ENCODE data around the gene KMT2D.
A peak's percentile ranks its signal among the peaks of the same experiment; 100 is the strongest.

Gene KMT2D

DNA sequence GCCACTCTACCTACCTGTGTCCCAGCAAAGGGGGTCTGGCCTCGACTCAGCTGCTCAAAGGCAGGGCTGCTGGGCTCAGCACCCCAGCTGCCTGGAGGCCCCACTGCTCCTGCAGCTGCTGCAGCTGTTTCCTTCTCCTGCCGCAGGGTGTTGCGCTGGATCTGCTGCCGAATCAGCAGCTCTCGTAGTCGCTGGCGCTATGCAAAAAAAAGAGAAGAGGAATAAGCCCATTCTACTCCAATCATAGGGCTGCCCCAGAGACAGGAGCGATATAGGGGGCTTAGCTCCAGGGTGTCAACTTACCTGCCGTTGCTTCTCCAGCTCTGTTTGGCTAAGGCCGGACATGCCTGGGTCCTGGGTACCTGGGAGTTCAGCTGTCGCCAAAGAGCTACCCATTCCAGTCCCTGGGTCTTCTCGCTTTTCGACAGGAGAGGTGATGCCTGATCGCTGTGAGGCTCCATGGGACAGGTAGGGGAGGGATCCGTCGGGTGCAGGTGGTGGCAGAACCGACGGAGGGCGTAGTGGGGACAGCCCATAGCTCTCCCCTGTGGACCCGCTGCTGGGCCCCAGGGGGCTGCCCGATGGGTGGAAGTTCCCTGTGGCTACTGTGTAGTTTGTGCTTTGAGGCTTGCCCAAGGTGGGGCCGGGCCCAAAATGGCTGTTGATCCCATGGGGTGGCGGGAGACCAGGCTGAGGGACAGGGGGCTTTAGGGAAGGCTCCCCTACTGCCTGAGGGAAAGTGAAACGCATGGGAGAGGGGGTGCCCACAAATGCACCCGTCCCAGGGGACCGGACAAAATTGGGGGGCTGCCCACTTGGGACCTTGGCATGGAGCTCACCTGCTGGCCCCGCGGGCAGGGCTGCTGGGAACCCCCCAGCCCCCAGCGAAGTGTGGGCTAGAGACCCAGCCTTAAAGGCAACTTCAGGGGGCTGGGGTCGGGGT lies 20.9 kb downstream of the KMT2D start:
- DNase-seq (ENCODE audit: insufficient read length) (no peak), FAIRE-seq (no peak)
- TF ChIP-seq TAF1 (IDR thresholded peaks at IDR 0.05; ENCODE audit: borderline replicate concordance, low read depth, low read length) = no peak
- TF ChIP-seq POLR2A (IDR thresholded peaks at IDR 0.05; ENCODE audit: low read depth, low read length) = no peak
- TF ChIP-seq POLR2AphosphoS5 (IDR thresholded peaks at IDR 0.05; ENCODE audit: low read depth, low read length) = no peak

DNA sequence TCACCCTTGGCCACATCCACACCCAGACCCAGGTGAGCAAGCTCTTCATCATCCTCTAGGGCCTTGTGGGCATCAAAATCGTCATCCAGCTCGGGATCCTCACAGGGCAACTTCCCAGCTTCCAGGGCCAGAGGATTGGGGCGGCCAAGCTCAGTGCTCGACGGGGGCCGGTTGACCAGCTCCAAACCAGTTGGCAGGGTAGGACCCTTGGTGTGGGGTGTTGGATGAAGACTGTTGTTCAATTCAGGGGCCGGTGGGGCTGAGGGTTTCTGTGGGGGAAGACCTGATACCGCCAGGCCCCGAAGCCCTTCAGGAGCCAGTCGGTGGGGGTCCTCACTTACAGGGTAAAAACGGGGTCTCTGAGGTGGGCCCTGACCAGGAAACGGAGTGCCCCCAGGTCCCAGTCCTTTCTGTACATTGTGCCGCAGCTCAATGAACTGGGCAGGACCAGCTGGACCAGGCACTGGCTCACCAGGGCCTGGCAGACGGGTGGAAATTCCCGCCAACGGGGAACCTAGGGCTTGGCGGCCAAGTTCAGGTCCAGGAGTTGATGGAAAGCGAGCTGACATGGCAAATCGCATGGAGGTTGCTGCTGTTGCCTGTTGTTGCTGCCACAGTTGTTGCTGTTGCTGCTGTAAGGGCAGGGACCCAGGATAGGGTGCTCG lies 22.2 kb downstream of the KMT2D start:
- no peak for DNase-seq (ENCODE audit: insufficient read length)
- FAIRE-seq = no peak
- no peak for TF ChIP-seq TAF1 (IDR thresholded peaks at IDR 0.05; ENCODE audit: borderline replicate concordance, low read depth, low read length)
- no peak for TF ChIP-seq POLR2AphosphoS5 (IDR thresholded peaks at IDR 0.05; ENCODE audit: low read depth, low read length)
- no peak for TF ChIP-seq POLR2A (IDR thresholded peaks at IDR 0.05; ENCODE audit: low read depth, low read length)

DNA sequence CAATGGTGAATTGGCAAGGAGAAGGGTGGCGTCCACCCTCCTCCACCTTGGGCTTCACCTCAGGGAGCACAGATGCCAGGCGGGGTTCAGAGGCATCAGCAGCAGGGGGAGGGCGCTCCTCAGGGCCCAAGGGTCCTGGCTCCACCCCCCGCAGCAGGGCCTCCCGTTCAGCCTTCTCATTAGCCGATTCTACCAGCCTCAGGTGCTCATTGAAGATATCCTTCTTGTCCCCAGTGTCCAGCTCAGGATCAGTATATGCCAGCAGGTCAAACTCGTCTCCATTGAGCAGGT lies 22.7 kb downstream of the KMT2D start:
- DNase-seq (ENCODE audit: insufficient read length) (no peak), FAIRE-seq (no peak)
- no peak for TF ChIP-seq POLR2AphosphoS5 (IDR thresholded peaks at IDR 0.05; ENCODE audit: low read depth, low read length)
- TF ChIP-seq TAF1 (IDR thresholded peaks at IDR 0.05; ENCODE audit: borderline replicate concordance, low read depth, low read length) = no peak
- no peak for TF ChIP-seq POLR2A (IDR thresholded peaks at IDR 0.05; ENCODE audit: low read depth, low read length)

DNA sequence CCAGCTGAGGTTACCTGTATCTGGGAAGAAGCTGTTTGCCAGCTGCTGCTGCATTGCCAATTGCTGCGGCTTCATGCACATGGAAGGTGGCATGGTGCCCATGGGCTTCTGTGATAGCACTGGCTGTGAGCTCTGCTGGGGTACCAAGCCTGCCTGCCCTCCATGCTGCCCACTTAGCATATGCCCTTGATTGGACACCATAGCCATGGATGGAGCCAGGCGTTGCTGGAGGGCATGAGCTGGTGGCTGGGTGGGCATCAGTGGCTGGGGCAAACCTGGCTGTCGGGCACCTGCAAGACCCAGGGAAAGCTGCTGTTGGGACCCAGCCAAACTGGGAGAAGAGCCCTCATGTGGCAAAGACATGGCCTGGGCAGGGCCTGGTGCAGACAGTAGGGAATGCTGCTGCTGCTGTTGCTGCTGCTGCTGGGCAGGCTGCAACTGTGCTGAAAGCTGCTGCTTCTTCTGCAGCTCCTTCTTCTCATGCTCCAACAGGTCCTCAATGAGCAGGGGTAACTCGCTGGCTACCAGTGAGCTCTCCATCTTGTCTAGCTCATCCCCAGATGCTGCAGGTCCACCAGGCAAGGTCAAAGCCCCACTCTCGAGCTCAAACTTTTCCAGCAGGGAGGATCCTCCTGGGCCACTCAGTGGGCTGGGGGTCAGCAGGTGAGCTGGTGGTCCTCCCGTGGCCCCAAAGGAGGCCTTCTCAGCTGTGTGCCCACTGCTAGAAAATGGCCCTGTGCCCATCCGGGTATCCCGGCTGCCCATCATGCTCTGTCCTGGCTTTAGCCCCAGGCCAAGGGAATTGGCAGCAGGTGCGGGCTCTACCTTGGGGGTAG lies 23.3 kb downstream of the KMT2D start:
- no peak for FAIRE-seq
- DNase-seq (ENCODE audit: insufficient read length) = no peak
- TF ChIP-seq POLR2A (IDR thresholded peaks at IDR 0.05; ENCODE audit: low read depth, low read length) (no peak; the same call in 1 of the 2 replicates), TAF1 (IDR thresholded peaks at IDR 0.05; ENCODE audit: borderline replicate concordance, low read depth, low read length) (no peak), POLR2AphosphoS5 (IDR thresholded peaks at IDR 0.05; ENCODE audit: low read depth, low read length) (no peak)

DNA sequence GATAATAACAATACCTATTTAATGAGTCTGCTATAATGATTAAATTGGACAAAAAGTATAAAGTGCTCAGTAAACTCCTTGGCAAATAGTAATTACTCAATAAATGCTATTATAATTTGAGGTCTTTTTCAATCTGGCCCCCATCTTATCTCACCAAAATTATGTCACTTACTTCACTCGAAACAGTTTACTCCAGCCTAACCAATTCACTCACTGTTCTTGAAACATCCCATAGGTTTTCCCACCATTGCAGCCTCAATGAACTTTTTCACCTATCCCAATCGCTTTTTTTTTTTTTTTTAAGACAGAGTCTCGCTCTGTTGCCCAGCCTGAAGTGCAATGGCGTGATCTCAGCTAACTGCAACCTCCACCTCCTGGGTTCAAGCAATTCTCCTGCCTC lies 24.6 kb downstream of the KMT2D start:
- TF ChIP-seq TAF1 (IDR thresholded peaks at IDR 0.05; ENCODE audit: borderline replicate concordance, low read depth, low read length) (no peak), POLR2AphosphoS5 (IDR thresholded peaks at IDR 0.05; ENCODE audit: low read depth, low read length) (no peak), POLR2A (IDR thresholded peaks at IDR 0.05; ENCODE audit: low read depth, low read length) (no peak)
- no peak for FAIRE-seq
- DNase-seq (ENCODE audit: insufficient read length) = no peak

DNA sequence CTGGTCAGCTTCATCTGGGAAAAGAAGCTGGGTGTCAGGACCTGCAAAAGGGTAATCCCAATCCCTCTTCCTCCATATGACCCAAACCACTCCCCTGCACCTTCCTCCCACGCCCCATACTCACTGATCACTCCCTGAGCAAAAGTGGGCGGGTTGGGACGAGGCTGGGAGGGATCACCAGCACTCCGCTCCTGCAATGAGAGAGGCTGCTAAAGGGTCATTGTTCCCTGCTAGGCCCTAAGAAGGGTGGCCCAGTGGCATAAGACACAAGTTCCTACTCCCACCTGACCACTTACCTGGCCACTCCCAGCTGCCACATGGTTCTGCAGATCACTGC lies 26.3 kb downstream of the KMT2D start:
- DNase-seq (ENCODE audit: insufficient read length) (no peak), FAIRE-seq (no peak)
- TF ChIP-seq POLR2A (IDR thresholded peaks at IDR 0.05; ENCODE audit: low read depth, low read length) (no peak; the same call in 1 of the 2 replicates), POLR2AphosphoS5 (IDR thresholded peaks at IDR 0.05; ENCODE audit: low read depth, low read length) (0 out of 2 replicates have a peak, but pooled peaks have one; percentile 2), TAF1 (IDR thresholded peaks at IDR 0.05; ENCODE audit: borderline replicate concordance, low read depth, low read length) (no peak)

DNA sequence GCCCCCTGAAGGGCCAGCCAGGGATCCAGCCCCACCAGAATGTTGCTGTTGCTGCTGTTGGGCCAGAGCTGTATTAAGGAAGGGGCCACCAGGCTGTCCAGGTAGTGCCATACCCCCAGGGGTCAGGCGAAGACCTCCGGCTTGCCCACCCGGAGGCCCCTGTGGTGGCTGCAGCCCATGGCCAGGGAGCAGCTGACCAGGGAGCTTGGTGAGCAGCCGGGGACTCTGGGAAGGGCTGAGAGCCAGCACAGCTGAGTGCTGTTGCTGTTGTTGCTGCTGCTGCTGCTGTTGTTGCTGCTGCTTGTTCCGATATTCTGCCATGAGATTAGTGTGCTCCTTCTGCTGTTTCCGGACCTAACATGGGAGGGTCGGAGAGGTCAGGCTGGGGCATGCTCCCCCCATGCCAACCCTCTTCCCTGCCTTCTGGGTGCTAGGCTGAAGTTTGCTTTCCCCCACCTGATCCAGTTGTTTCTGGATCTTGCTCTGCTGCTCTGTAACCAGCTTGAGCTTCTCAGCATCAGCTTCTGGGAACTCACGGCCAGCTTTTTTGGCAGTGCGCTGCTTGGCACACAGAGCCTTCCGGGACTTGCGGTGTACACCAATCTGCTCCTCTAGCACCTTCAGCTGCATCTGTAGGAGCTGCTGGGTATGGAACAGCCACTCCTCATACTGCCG lies 26.8 kb downstream of the KMT2D start:
- DNase-seq (ENCODE audit: insufficient read length) (no peak), FAIRE-seq (no peak)
- TF ChIP-seq POLR2A (IDR thresholded peaks at IDR 0.05; ENCODE audit: low read depth, low read length) = peak; percentile 22; the same call in 1 of the 2 replicates
- no peak for TF ChIP-seq TAF1 (IDR thresholded peaks at IDR 0.05; ENCODE audit: borderline replicate concordance, low read depth, low read length)

DNA sequence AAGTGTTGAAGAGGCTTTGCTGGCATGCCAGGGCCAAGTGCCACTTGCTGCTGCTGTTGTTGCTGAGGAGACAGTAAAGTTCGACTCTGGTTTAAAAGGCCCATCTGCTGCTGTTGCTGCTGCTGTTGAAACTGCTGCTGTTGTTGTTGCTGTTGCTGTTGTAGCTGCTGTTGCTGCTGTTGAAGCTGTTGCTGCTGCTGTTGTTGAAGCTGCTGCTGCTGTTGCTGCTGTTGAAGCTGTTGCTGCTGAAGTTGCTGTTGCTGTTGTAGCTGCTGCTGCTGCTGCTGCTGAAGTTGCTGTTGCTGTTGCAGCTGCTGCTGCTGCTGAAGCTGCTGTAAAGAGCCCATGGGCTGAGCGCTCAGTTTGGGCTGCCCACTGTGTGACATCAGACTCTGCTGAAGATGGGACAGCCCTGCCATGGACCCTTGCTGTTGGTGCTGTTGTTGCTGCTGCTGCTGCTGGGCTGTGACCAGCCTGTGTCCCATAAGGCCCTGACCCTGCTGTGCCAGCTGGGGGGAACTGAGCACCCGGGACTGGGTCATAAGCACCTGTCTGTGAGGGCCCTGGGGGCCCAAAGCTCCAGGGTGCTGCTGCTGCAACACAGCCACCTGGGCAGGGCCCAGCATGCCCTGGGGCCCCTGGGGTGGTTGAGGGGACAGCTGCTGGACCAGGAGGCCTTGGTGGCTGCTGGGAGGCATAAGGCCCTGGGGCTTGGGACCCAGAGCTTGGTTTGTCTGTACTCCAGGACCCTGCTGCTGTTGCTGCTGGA lies 27.7 kb downstream of the KMT2D start:
- no peak for DNase-seq (ENCODE audit: insufficient read length)
- TF ChIP-seq POLR2AphosphoS5 (IDR thresholded peaks at IDR 0.05; ENCODE audit: low read depth, low read length) (no peak), TAF1 (IDR thresholded peaks at IDR 0.05; ENCODE audit: borderline replicate concordance, low read depth, low read length) (no peak), POLR2A (IDR thresholded peaks at IDR 0.05; ENCODE audit: low read depth, low read length) (no peak)
- FAIRE-seq = no peak

DNA sequence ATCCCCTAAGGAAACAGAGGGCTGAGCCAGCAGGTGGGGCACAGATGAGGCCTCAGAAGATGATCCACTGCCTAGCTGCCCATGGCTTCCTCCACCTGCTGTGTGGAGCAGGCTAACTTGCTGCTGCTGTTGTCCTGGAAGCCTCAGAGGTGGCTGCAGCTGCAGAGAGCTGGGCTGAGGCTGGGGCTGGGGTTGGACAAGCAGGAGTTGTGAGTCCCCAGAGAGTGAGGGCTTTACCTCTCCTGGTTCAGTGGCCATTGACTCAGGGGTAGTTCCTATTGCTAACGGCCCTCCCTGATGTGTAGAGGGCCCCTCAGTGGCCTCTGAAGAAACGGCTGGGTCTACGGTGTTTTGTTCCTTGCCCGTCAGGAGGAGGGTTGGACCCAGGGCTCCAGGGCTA lies 28.3 kb downstream of the KMT2D start:
- no peak for TF ChIP-seq TAF1 (IDR thresholded peaks at IDR 0.05; ENCODE audit: borderline replicate concordance, low read depth, low read length)
- no peak for TF ChIP-seq POLR2AphosphoS5 (IDR thresholded peaks at IDR 0.05; ENCODE audit: low read depth, low read length)
- no peak for TF ChIP-seq POLR2A (IDR thresholded peaks at IDR 0.05; ENCODE audit: low read depth, low read length)
- no peak for DNase-seq (ENCODE audit: insufficient read length)
- FAIRE-seq = no peak

DNA sequence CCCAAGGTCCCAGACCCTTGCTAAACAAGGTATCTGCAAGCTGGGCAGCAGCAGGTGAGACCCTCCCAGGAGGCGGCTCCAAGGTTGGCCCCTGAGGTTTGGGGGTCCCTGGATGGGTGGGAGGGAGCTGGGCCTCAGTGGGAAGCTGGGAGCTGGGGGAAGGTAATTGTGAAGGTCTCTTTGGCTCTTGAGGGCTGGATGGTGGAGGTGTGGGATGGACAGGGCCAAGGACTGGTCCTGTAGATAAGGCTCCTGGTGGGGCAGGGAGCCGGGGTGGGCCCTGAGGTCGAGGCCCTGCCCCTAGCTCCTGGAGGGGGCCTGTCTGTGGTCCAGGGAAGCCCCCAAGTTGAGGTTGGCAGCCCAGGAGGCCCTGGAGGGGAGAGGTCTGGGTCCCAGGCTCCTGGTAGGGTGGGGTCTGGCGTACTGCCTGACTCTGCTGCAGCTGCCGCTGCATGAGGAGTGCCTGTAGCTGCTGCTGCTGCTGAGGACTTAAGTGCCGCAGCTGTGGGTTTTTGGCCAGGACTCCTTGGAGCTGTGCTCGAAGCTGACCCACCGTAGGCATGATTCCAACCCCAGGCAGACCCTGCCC lies 28.9 kb downstream of the KMT2D start:
- no peak for TF ChIP-seq POLR2A (IDR thresholded peaks at IDR 0.05; ENCODE audit: low read depth, low read length)
- TF ChIP-seq POLR2AphosphoS5 (IDR thresholded peaks at IDR 0.05; ENCODE audit: low read depth, low read length) = no peak
- no peak for TF ChIP-seq TAF1 (IDR thresholded peaks at IDR 0.05; ENCODE audit: borderline replicate concordance, low read depth, low read length)
- FAIRE-seq (no peak), DNase-seq (ENCODE audit: insufficient read length) (no peak)

Data from GM12892 (cell line).